HG02763 (cell line): Measurements from ENCODE around the gene HAUS7.

Source experiments
- ATAC-seq: cut with Tn5 transposase; IDR thresholded peaks from one replicate; pipeline ENCODE4 v1.9.1; 2021; ENCODE audit warnings: mild to moderate bottlenecking, moderate library complexity; ENCODE audit not compliant: unreplicated experiment

The HAUS7 gene

GRCh38 chrX:153441981-153442380 lies 28.4 kb downstream of the HAUS7 start:
- no peak for ATAC-seq

GRCh38 chrX:153441296-153441695 lies 29.1 kb downstream of the HAUS7 start:
- ATAC-seq, result no peak

GRCh38 chrX:153440556-153441135 lies 29.7 kb downstream of the HAUS7 start:
- ATAC-seq, result no peak

- no peak for ATAC-seq
These were observed 30.4 kb downstream of the HAUS7 start for GRCh38 chrX:153439977-153440376.

GRCh38 chrX:153438532-153438931 lies 31.8 kb downstream of the HAUS7 start:
- ATAC-seq, result no peak

- ATAC-seq, result no peak
These were observed 34.5 kb downstream of the HAUS7 start for GRCh38 chrX:153435845-153436244.

- no peak for ATAC-seq
These were observed 35.6 kb downstream of the HAUS7 start for GRCh38 chrX:153434801-153435200.

- ATAC-seq, result no peak
These were observed 36.5 kb downstream of the HAUS7 start for GRCh38 chrX:153433781-153434285.

- ATAC-seq, result no peak
These were observed 37.2 kb downstream of the HAUS7 start for GRCh38 chrX:153433161-153433680.

GRCh38 chrX:153430796-153431195 lies 39.6 kb downstream of the HAUS7 start:
- ATAC-seq, result no peak

GRCh38 chrX:153426204-153426603 lies 44.2 kb downstream of the HAUS7 start:
- no peak for ATAC-seq

- ATAC-seq, result no peak
These were observed 46.7 kb downstream of the HAUS7 start for GRCh38 chrX:153423652-153424051.

- ATAC-seq, result no peak
These were observed 48.5 kb downstream of the HAUS7 start for GRCh38 chrX:153421856-153422255.

GRCh38 chrX:153420851-153421599 lies 49.4 kb downstream of the HAUS7 start:
- no peak for ATAC-seq

GRCh38 chrX:153417637-153418036 lies 52.7 kb downstream of the HAUS7 start:
- no peak for ATAC-seq

GRCh38 chrX:153416781-153417450 lies 53.5 kb downstream of the HAUS7 start:
- ATAC-seq, result no peak

- ATAC-seq, result no peak
These were observed 55.4 kb downstream of the HAUS7 start for GRCh38 chrX:153414856-153415510.

GRCh38 chrX:153413731-153414130 lies 56.6 kb downstream of the HAUS7 start:
- no peak for ATAC-seq

GRCh38 chrX:153412746-153413720 lies 57.3 kb downstream of the HAUS7 start:
- no peak for ATAC-seq

- no peak for ATAC-seq
These were observed 58.3 kb downstream of the HAUS7 start for GRCh38 chrX:153411988-153412574.
